LNCaP clone FGC (cell line): ENCODE measurements around the gene SLC6A6.

Source experiments
- DNase-seq: peaks from one replicate; pipeline ENCODE4 v3.0.0-alpha.2; 2011; ENCODE audit warnings: low read depth
- H3K4me3 ChIP-seq: 2 replicates; pipeline ENCODE4 v1.5.1; 2011; ENCODE audit warnings: mild to moderate bottlenecking, low read depth, low read length, control low read depth
- CTCF ChIP-seq: IDR thresholded peaks from 2 replicates; pipeline ENCODE4 v1.5.1; 2012; ENCODE audit warnings: mild to moderate bottlenecking; ENCODE audit not compliant: control insufficient read depth, insufficient read depth; ENCODE audit errors: extremely low read depth

SLC6A6 gene

GRCh38 chr3:14378415-14378814 is 24.0 kb upstream of the SLC6A6 start:
- H3K4me3 ChIP-seq = no peak overlapping the region
- DNase-seq = no peak

DNA sequence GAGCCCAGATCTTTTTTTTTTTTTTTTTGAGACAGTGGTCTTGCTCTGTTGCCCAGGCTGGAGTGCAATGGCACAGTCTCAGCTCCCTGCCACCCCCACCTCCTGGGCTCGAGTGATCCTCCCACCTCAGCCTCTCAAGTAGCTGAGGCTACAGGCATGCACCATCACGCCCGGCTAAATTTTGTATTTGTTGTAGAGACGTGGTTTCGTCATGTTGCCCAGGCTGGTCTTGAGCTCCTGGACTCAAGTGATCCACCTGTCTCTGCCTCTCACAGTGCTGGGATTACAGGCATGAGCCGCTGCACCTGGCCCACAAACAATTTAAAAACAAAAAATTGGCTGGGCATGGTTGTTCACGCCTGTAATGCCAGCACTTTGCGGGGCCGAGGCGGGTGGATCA is 22.6 kb upstream of the SLC6A6 start:
- H3K4me3 ChIP-seq = no peak overlapping the region
- TF ChIP-seq CTCF = no peak
- no peak for DNase-seq

More at GRCh38 chr3:14378415-14378814, 24.0 kb upstream of the SLC6A6 start:
- TF ChIP-seq CTCF = no peak

- no peak overlapping the region for H3K4me3 ChIP-seq
- no peak for DNase-seq
- TF ChIP-seq CTCF = no peak
Measured at GRCh38 chr3:14386254-14386653, 16.2 kb upstream of the SLC6A6 start.

DNA sequence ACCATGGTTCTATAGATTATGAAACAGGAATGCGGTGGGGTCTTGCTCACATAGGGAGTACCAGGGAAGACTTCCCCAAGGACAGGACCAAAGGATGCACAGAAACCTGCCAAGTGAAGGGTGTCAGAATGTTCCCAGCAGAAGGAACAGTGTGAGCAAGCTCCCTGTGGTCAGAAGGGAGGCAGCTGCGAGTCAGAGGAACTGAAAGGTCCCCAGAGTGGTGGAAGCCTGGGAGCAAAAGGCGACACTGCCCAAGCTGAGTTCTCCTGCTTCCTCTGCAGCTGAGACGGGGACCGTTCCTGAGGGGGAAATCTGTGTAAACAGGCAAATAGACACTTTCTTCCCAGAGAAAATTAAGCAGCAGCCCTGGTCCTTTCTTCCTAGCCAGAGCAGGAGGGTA is 14.2 kb upstream of the SLC6A6 start:
- no peak for DNase-seq
- no peak overlapping the region for H3K4me3 ChIP-seq
- no peak for TF ChIP-seq CTCF

GRCh38 chr3:14389166-14389606 is 13.2 kb upstream of the SLC6A6 start:
- H3K4me3 ChIP-seq = no peak overlapping the region
- TF ChIP-seq CTCF = no peak
- DNase-seq = no peak

DNA sequence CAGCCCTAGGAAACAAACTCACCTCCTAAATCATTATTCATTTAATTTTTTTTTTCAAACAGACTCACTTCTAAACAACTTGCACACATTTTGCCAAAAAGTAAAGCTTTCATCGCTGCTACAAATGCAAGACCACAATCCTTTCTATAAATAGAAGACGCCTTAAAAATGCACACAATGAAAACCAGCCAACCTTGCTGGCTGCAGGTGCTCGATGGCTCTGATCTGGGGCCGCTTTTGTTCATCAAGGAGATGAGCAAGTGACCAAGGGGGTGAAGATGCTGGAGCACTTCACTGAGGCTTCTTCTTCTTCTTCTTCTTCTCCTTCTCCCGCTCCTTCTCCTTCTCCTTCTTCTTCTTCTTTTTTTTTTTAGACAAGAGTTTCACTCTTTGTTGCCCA is 12.7 kb upstream of the SLC6A6 start:
- DNase-seq = no peak
- TF ChIP-seq CTCF = no peak
- no peak overlapping the region for H3K4me3 ChIP-seq

GRCh38 chr3:14391033-14391432 is 11.4 kb upstream of the SLC6A6 start:
- H3K4me3 ChIP-seq = no peak overlapping the region
- DNase-seq = no peak
- TF ChIP-seq CTCF = no peak
